ENCODE measurements around the gene CRMP1. TPM values are rescaled to one million over a fixed set of nuclear protein-coding genes. Genes with fewer than 3 reads are reported as not detected.

Gene CRMP1
- total RNA-seq, 1 experiment from 2014 or later: 77.5 TPM

- CTCF ChIA-PET: interaction anchor here (0.6 kb wide), 1 partner anchor 17 kb away, joined by 7 read pairs; no protein-coding TSS in a partner anchor
Measured at GRCh38 chr4:5805270-5805669, 87.6 kb downstream of the CRMP1 start.

GRCh38 chr4:5804656-5805055 is 88.2 kb downstream of the CRMP1 start:
- intact Hi-C loops (cut with micrococcal nuclease; ENCODE audit: unreplicated experiment): no loop called here
- no peak overlapping the region for H3K4me3 ChIP-seq (ENCODE audit: low read depth, low read length, poor library complexity, severe bottlenecking)
- ChIA-PET POLR2A (ENCODE audit: low non-redundant PET) (interaction anchor here (0.6 kb wide), 1 partner anchor 753 kb away, joined by 3 read pairs; the partner anchor contains the start of gene STK32B), CTCF (no interaction called here)
- DNase-seq (ENCODE audit: low spot score): no peak
- H3K36me3 ChIP-seq (ENCODE audit: insufficient read depth, low read length, poor library complexity, severe bottlenecking): peaks cover 12% of the 10 kb centered on the region
- BruUV-seq (replicated peaks): no TSS peak
- H3K27me3 ChIP-seq (replicated peaks; ENCODE audit: insufficient read depth, low read depth, low read length, poor library complexity): no peaks in the 10 kb centered on the region
- no peak overlapping the region for H3K27ac ChIP-seq (ENCODE audit: low read depth, low read length, poor library complexity, severe bottlenecking)
- H3K4me1 ChIP-seq (ENCODE audit: insufficient read depth, low read length, poor library complexity, severe bottlenecking): no peaks in the 10 kb centered on the region
- no peak for TF ChIP-seq EZH2 (IDR thresholded peaks at IDR 0.05; ENCODE audit: borderline replicate concordance, low read depth, low read length, poor library complexity, severe bottlenecking)
- no peak for TF ChIP-seq CTCF (conservative IDR thresholded peaks at IDR 0.05; ENCODE audit: low read depth, low read length)
- no peaks in the 10 kb centered on the region for H3K9me3 ChIP-seq (ENCODE audit: low read depth, low read length, poor library complexity, severe bottlenecking)

More at GRCh38 chr4:5805270-5805669, 87.6 kb downstream of the CRMP1 start:
- Histone ChIP-seq H3K36me3 (ENCODE audit: insufficient read depth, low read length, poor library complexity, severe bottlenecking) (peaks cover 14% of the 10 kb centered on the region), H3K9me3 (ENCODE audit: low read depth, low read length, poor library complexity, severe bottlenecking) (no peaks in the 10 kb centered on the region), H3K27me3 (replicated peaks; ENCODE audit: insufficient read depth, low read depth, low read length, poor library complexity) (no peaks in the 10 kb centered on the region), H3K4me1 (ENCODE audit: insufficient read depth, low read length, poor library complexity, severe bottlenecking) (no peaks in the 10 kb centered on the region), H3K4me3 (ENCODE audit: low read depth, low read length, poor library complexity, severe bottlenecking) (no peak overlapping the region), H3K27ac (ENCODE audit: low read depth, low read length, poor library complexity, severe bottlenecking) (no peak overlapping the region)
- no peak for TF ChIP-seq CTCF (conservative IDR thresholded peaks at IDR 0.05; ENCODE audit: low read depth, low read length)
- TF ChIP-seq EZH2 (IDR thresholded peaks at IDR 0.05; ENCODE audit: borderline replicate concordance, low read depth, low read length, poor library complexity, severe bottlenecking): no peak
- POLR2A ChIA-PET (ENCODE audit: low non-redundant PET): no interaction called here
- no peak for DNase-seq (ENCODE audit: low spot score)
- intact Hi-C loops (cut with micrococcal nuclease; ENCODE audit: unreplicated experiment): no loop called here
- no TSS peak for BruUV-seq (replicated peaks)

GRCh38 chr4:5802565-5802964 is 90.3 kb downstream of the CRMP1 start:
- TF ChIP-seq EZH2 (IDR thresholded peaks at IDR 0.05; ENCODE audit: borderline replicate concordance, low read depth, low read length, poor library complexity, severe bottlenecking): no peak
- TF ChIP-seq CTCF (conservative IDR thresholded peaks at IDR 0.05; ENCODE audit: low read depth, low read length): no peak
- Histone ChIP-seq H3K27me3 (replicated peaks; ENCODE audit: insufficient read depth, low read depth, low read length, poor library complexity) (no peaks in the 10 kb centered on the region), H3K4me1 (ENCODE audit: insufficient read depth, low read length, poor library complexity, severe bottlenecking) (no peaks in the 10 kb centered on the region), H3K4me3 (ENCODE audit: low read depth, low read length, poor library complexity, severe bottlenecking) (no peak overlapping the region), H3K27ac (ENCODE audit: low read depth, low read length, poor library complexity, severe bottlenecking) (no peak overlapping the region), H3K36me3 (ENCODE audit: insufficient read depth, low read length, poor library complexity, severe bottlenecking) (no peaks in the 10 kb centered on the region), H3K9me3 (ENCODE audit: low read depth, low read length, poor library complexity, severe bottlenecking) (no peaks in the 10 kb centered on the region)
- BruUV-seq (replicated peaks): no TSS peak
- intact Hi-C loops (cut with micrococcal nuclease; ENCODE audit: unreplicated experiment): no loop called here
- POLR2A ChIA-PET (ENCODE audit: low non-redundant PET): no interaction called here
- no peak for DNase-seq (ENCODE audit: low spot score)
- CTCF ChIA-PET: no interaction called here

Data from A673 (cell line).